H9 (cell line): Measurements from ENCODE around the gene DMD. TPM values are rescaled to one million over a fixed set of nuclear protein-coding genes. Genes with fewer than 3 reads are reported as not detected.

Experiments used
- DNase-seq: peaks from one replicate; pipeline ENCODE4 v3.0.0-alpha.2; 2017
- H2AFZ ChIP-seq: one replicate; pipeline ENCODE4 v1.6.1; 2013; ENCODE audit warnings: mild to moderate bottlenecking, low read length, control low read depth, moderate library complexity
- H2AK5ac ChIP-seq: 2 replicates; pipeline ENCODE4 v1.6.1; 2013; ENCODE audit warnings: low read length, control low read depth, mixed read lengths; ENCODE audit not compliant: insufficient read length
- H2BK120ac ChIP-seq: one replicate; pipeline ENCODE4 v1.6.1; 2013; ENCODE audit warnings: low read depth, mild to moderate bottlenecking, low read length, control low read depth, inconsistent platforms; ENCODE audit not compliant: poor library complexity, severe bottlenecking
- H2BK12ac ChIP-seq: 2 replicates; pipeline ENCODE4 v1.6.1; 2013; ENCODE audit warnings: low read length, control low read depth, mixed read lengths, low read depth; ENCODE audit not compliant: insufficient read length
- H2BK15ac ChIP-seq: 2 replicates; pipeline ENCODE4 v1.6.1; 2013; ENCODE audit warnings: low read depth, low read length, control low read depth
- H2BK20ac ChIP-seq: one replicate; pipeline ENCODE4 v1.6.1; 2013; ENCODE audit warnings: low read depth, mild to moderate bottlenecking, low read length, control low read depth, inconsistent platforms; ENCODE audit not compliant: poor library complexity, severe bottlenecking
- H2BK5ac ChIP-seq: 2 replicates; pipeline ENCODE4 v1.6.1; 2013; ENCODE audit warnings: low read length, control low read depth, mixed read lengths; ENCODE audit not compliant: insufficient read length
- H3K14ac ChIP-seq: 2 replicates; pipeline ENCODE4 v1.6.1; 2013; ENCODE audit warnings: low read length, control low read depth; ENCODE audit not compliant: insufficient read depth
- H3K18ac ChIP-seq: 2 replicates; pipeline ENCODE4 v1.6.1; 2013; ENCODE audit warnings: low read depth, mild to moderate bottlenecking, mixed read lengths, low read length, control low read depth; ENCODE audit not compliant: insufficient read length
- H3K23ac ChIP-seq: 2 replicates; pipeline ENCODE4 v1.6.1; 2013; ENCODE audit warnings: low read length, control low read depth, mixed read lengths, low read depth; ENCODE audit not compliant: insufficient read length
- H3K23me2 ChIP-seq: 2 replicates; pipeline ENCODE4 v1.6.1; 2013; ENCODE audit warnings: low read depth, mild to moderate bottlenecking, mixed read lengths, low read length, control low read depth; ENCODE audit not compliant: insufficient read length, poor library complexity, severe bottlenecking
- H3K27ac ChIP-seq: 2 replicates; pipeline ENCODE4 v1.5.1; 2013; ENCODE audit warnings: low read length, control low read depth, mixed read lengths, low read depth; ENCODE audit not compliant: insufficient read length
- H3K27me3 ChIP-seq: 2 replicates; pipeline ENCODE4 v1.6.1; 2013; ENCODE audit warnings: low read length, control low read depth, inconsistent platforms; ENCODE audit not compliant: insufficient read depth
- H3K4ac ChIP-seq: 2 replicates; pipeline ENCODE4 v1.6.1; 2013; ENCODE audit warnings: low read depth, mild to moderate bottlenecking, control low read depth, inconsistent platforms, low read length, moderate library complexity
- H3K4me1 ChIP-seq: 2 replicates; pipeline ENCODE4 v1.6.1; 2013; ENCODE audit warnings: low read length, control low read depth, inconsistent platforms; ENCODE audit not compliant: insufficient read depth
- H3K4me2 ChIP-seq: 2 replicates; pipeline ENCODE4 v1.6.1; 2013; ENCODE audit warnings: low read length, control low read depth, mixed read lengths; ENCODE audit not compliant: insufficient read length, insufficient read depth
- H3K56ac ChIP-seq: 2 replicates; pipeline ENCODE4 v1.6.1; 2013; ENCODE audit warnings: low read depth, mild to moderate bottlenecking, mixed read lengths, low read length, control low read depth; ENCODE audit not compliant: insufficient read length
- H3K79me1 ChIP-seq: 2 replicates; pipeline ENCODE4 v1.6.1; 2013; ENCODE audit warnings: low read depth, mild to moderate bottlenecking, moderate library complexity, low read length, control low read depth, inconsistent platforms; ENCODE audit not compliant: insufficient read depth, poor library complexity, severe bottlenecking
- H3K79me2 ChIP-seq: 2 replicates; pipeline ENCODE4 v1.6.1; 2013; ENCODE audit warnings: low read length, control low read depth, inconsistent platforms; ENCODE audit not compliant: insufficient read depth
- H3K9ac ChIP-seq: 2 replicates; pipeline ENCODE4 v1.6.1; 2013; ENCODE audit warnings: low read length, control low read depth, mixed read lengths; ENCODE audit not compliant: insufficient read length; ENCODE audit errors: extremely low read depth
- H3K9me3 ChIP-seq: one replicate; pipeline ENCODE4 v1.6.1; 2013; ENCODE audit warnings: low read depth, low read length, inconsistent platforms; ENCODE audit not compliant: control insufficient read depth
- H3T11ph ChIP-seq: one replicate; pipeline ENCODE4 v1.6.1; 2013; ENCODE audit warnings: mild to moderate bottlenecking, low read length, control low read depth, inconsistent platforms
- H4K20me1 ChIP-seq: one replicate; pipeline ENCODE4 v1.6.1; 2013; ENCODE audit not compliant: control insufficient read depth, insufficient read length, insufficient read depth
- H4K5ac ChIP-seq: 2 replicates; pipeline ENCODE4 v1.6.1; 2013; ENCODE audit warnings: low read depth, mild to moderate bottlenecking, mixed read lengths, low read length, control low read depth; ENCODE audit not compliant: insufficient read length
- H4K8ac ChIP-seq: replicated peaks from 2 replicates; pipeline ENCODE4 v1.6.1; 2013; ENCODE audit warnings: low read length, control low read depth, mixed read lengths, low read depth; ENCODE audit not compliant: insufficient read length
- H4K91ac ChIP-seq: 2 replicates; pipeline ENCODE4 v1.6.1; 2013; ENCODE audit warnings: low read depth, mild to moderate bottlenecking, moderate library complexity, mixed read lengths, low read length, control low read depth; ENCODE audit not compliant: insufficient read length
- H3K27ac Mint-ChIP-seq, 3 experiments: 2 replicates in 2 of 3; 3 replicates in 1 of 3; pipeline ENCODE4 v1.8.0; 2020 to 2021; ENCODE audit warnings: mixed read lengths in 3 of 3, mild to moderate bottlenecking in 1 of 3, moderate library complexity in 1 of 3
- H3K27me3 Mint-ChIP-seq: 2 replicates; pipeline ENCODE4 v1.8.0; 2021; ENCODE audit warnings: low read depth, mild to moderate bottlenecking, moderate library complexity, mixed read lengths
- H3K36me3 Mint-ChIP-seq, 3 experiments: 2 replicates in 2 of 3; 3 replicates in 1 of 3; pipeline ENCODE4 v1.8.0; 2020 to 2021; ENCODE audit warnings: low read depth in 3 of 3, mixed read lengths in 3 of 3; ENCODE audit not compliant: insufficient read depth in 1 of 3
- H3K4me1 Mint-ChIP-seq, 2 experiments: 2 replicates each; pipeline ENCODE4 v1.8.0; 2020; ENCODE audit warnings: mixed read lengths in 2 of 2
- H3K4me3 Mint-ChIP-seq, 2 experiments: 2 replicates in 1 of 2; 3 replicates in 1 of 2; pipeline ENCODE4 v1.8.0; 2020 to 2021; ENCODE audit warnings: mild to moderate bottlenecking in 2 of 2, mixed read lengths in 2 of 2, moderate library complexity in 1 of 2
- H3K9me3 Mint-ChIP-seq, 2 experiments: 2 replicates in 1 of 2; 3 replicates in 1 of 2; pipeline ENCODE4 v1.8.0; 2020; ENCODE audit warnings: mild to moderate bottlenecking in 2 of 2, mixed read lengths in 2 of 2, moderate library complexity in 1 of 2
- WGBS: extraction: QIAGEN DNeasy Blood & Tissue Kit; methylation state at CpG from one replicate; pipeline ENCODE4 v1.1.7; 2013; ENCODE audit warnings: missing lambda C conversion rate, low lambda C conversion rate, mixed read lengths; ENCODE audit not compliant: insufficient read length; ENCODE audit errors: extremely low coverage; 5-methylcytosine and 5-hydroxymethylcytosine counted together
- total RNA-seq: library from RNA; stranded (reverse); gene quantifications from 2 replicates; pipeline ENCODE4 v1.2.1, GENCODE V29; 2021
- TF ChIP-seq, protein P1 (sequence below): fragments of 200-600 bp; sonication (generic); conservative IDR thresholded peaks from 3 replicates; pipeline ENCODE4 v1.8.0; 2021; ENCODE audit warnings: antibody characterized with exemption, mild to moderate bottlenecking

DMD gene
- total RNA-seq, 1 experiment from 2014 or later = 3.8 TPM

DNA sequence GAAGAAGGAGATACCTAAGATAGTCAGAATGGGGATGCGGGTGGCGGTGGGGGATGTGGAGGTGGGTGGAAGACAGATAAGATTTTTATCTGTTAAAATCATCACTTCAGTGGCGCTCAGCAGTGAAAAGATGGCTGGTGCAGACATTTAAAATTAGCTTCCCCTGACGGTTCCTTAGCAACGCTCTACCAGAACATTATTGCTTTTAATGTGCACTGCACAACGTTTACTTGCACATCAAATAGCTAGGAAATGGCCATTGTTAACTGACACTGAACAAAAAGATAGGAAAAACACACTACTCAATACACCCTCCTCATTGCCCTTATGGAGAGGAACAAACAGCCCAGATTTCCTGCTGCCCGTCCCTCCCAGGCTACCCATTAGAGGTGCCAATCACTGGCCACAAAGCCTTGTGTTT, 2078.5 kb downstream of the DMD start:
- Histone ChIP-seq H3T11ph (no peak overlapping the region), H3K79me2 (no peaks in the 10 kb centered on the region), H3K27me3 (no peaks in the 10 kb centered on the region), H3K4me2 (no peak overlapping the region), H2AK5ac (no peak overlapping the region), H3K18ac (no peak overlapping the region), H4K8ac (no peak overlapping the region), H4K20me1 (no peaks in the 10 kb centered on the region), H2AFZ (no peak overlapping the region), H2BK15ac (no peak overlapping the region), H4K91ac (no peak overlapping the region), H2BK5ac (no peak overlapping the region), H2BK120ac (no peak overlapping the region), H3K27ac (no peak overlapping the region), H3K79me1 (no peaks in the 10 kb centered on the region), H3K9me3 (peaks cover 3% of the 10 kb centered on the region), H3K23me2 (no peaks in the 10 kb centered on the region), H3K4me1 (no peaks in the 10 kb centered on the region; the same call in 1 of the 2 replicates), H2BK12ac (no peak overlapping the region), H3K23ac (no peak overlapping the region), H2BK20ac (no peak overlapping the region), H3K14ac (no peak overlapping the region), H4K5ac (no peak overlapping the region), H3K4ac (no peak overlapping the region), H3K56ac (no peak overlapping the region), H3K9ac (no peak overlapping the region)
- no peak overlapping the region for H3K4me3 Mint-ChIP-seq
- no peaks in the 10 kb centered on the region; the same call in 1 of the 2 replicates for H3K27me3 Mint-ChIP-seq
- no peak for DNase-seq
- no CpG with 5 or more reads among the region's 7 CpGs for WGBS
- TF ChIP-seq, protein P1, sequence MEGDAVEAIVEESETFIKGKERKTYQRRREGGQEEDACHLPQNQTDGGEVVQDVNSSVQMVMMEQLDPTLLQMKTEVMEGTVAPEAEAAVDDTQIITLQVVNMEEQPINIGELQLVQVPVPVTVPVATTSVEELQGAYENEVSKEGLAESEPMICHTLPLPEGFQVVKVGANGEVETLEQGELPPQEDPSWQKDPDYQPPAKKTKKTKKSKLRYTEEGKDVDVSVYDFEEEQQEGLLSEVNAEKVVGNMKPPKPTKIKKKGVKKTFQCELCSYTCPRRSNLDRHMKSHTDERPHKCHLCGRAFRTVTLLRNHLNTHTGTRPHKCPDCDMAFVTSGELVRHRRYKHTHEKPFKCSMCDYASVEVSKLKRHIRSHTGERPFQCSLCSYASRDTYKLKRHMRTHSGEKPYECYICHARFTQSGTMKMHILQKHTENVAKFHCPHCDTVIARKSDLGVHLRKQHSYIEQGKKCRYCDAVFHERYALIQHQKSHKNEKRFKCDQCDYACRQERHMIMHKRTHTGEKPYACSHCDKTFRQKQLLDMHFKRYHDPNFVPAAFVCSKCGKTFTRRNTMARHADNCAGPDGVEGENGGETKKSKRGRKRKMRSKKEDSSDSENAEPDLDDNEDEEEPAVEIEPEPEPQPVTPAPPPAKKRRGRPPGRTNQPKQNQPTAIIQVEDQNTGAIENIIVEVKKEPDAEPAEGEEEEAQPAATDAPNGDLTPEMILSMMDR = no peak
- H3K27ac Mint-ChIP-seq = no peak overlapping the region
- peaks cover 7 to 8% (median 8%) of the 10 kb centered on the region in 3 experiments for H3K36me3 Mint-ChIP-seq
- peaks cover 53% of the 10 kb centered on the region in 2 experiments for H3K9me3 Mint-ChIP-seq
- H3K4me1 Mint-ChIP-seq = peaks cover 0 to 12% of the 10 kb centered on the region in 2 experiments; a peak in 2 of 4 replicates
